Astrocyte of the spinal cord (primary cell): ENCODE measurements around the gene NUDT14.

Experiments used
- DNase-seq: peaks from one replicate; pipeline ENCODE4 v3.0.0; 2011; ENCODE audit warnings: low read depth, low spot score
- H3K4me3 ChIP-seq: 2 replicates; pipeline ENCODE4 v1.5.1; 2011; ENCODE audit warnings: low read depth, mild to moderate bottlenecking, low read length, moderate library complexity
- CTCF ChIP-seq: IDR thresholded peaks from 2 replicates; pipeline ENCODE4 v1.5.1; 2012; ENCODE audit warnings: low read depth, mild to moderate bottlenecking, low read length, inconsistent platforms
- in situ Hi-C: cut with HindIII; loops from 2 replicates; pipeline ENCODE4 v1.10.0; 2017; ENCODE audit warnings: low sequenced_read_pairs

Gene NUDT14

GRCh38 chr14:105145381-105146180 is 35.5 kb downstream of the NUDT14 start:
- in situ Hi-C loops = no loop called here
- TF ChIP-seq CTCF = no peak
- no peak for DNase-seq
- H3K4me3 ChIP-seq = no peak overlapping the region

DNA sequence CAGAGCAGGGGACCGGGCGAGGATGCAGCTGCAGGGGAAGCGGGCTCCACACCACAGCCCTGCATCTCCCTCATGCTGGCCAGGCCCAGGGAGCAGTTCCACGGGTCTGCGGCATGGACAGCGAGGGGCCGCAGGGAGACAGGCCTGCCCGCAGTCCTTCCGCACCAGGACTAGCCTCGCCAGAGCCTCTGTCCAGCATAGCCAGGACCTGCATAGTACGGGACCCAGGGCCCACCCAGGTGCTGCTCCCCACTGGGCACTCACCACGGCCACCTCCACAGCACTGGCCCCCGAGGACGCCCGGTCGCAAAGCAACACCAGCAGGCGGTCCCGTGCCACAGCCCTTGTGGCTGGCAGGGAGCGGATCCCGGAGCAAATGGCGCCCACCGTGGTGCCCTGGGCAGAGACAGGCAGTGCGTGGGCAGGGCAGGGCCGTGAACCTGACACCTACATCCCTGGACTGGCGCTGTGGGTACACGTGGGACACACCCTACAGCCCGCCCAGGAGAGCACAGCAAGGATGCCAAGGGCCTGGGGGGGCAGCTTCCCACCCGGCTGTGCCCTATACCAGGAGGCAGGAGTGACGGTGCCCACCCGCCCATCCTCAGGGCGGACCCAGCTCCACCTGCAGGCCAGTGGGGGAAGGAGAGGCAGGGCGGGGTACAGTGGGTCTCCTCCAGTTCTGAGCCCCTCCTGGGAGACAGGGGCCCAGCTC is 36.3 kb downstream of the NUDT14 start:
- no peak for TF ChIP-seq CTCF
- in situ Hi-C loops = no loop called here
- H3K4me3 ChIP-seq = no peak overlapping the region
- no peak for DNase-seq

- TF ChIP-seq CTCF = no peak
- in situ Hi-C loops = no loop called here
- DNase-seq = no peak
- H3K4me3 ChIP-seq = no peak overlapping the region
Measured at GRCh38 chr14:105144026-105144665, 37.0 kb downstream of the NUDT14 start.

DNA sequence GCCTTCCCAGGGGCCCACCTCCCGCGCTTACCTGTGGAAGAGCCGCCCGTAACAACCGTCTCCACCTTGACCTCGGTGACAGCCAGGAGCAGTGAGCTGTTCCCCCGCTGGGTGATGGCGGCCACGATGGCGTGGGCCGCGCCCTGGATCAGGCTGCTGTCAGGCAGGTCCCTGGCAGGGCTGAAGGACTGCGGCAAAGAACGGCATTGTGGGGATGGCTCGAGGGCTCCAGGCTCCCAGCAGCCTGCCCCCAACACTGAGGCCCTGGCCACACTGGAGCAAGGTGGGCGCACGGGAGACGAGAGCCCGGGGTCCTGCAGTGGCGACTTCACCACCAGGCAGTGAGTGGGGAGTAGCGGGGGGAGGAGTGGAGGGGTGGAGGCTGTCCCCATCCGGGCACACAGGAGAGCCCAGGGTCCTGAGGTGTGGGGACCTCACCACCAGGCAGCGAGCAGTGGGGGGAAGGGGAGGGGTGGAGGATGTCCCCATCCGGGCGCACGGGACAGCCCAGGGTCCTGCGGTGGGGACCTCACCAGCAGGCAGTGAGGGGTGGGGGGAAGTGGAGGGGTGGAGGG is 37.6 kb downstream of the NUDT14 start:
- no peak for DNase-seq
- no peak for TF ChIP-seq CTCF
- no peak overlapping the region for H3K4me3 ChIP-seq
- in situ Hi-C loops = no loop called here

DNA sequence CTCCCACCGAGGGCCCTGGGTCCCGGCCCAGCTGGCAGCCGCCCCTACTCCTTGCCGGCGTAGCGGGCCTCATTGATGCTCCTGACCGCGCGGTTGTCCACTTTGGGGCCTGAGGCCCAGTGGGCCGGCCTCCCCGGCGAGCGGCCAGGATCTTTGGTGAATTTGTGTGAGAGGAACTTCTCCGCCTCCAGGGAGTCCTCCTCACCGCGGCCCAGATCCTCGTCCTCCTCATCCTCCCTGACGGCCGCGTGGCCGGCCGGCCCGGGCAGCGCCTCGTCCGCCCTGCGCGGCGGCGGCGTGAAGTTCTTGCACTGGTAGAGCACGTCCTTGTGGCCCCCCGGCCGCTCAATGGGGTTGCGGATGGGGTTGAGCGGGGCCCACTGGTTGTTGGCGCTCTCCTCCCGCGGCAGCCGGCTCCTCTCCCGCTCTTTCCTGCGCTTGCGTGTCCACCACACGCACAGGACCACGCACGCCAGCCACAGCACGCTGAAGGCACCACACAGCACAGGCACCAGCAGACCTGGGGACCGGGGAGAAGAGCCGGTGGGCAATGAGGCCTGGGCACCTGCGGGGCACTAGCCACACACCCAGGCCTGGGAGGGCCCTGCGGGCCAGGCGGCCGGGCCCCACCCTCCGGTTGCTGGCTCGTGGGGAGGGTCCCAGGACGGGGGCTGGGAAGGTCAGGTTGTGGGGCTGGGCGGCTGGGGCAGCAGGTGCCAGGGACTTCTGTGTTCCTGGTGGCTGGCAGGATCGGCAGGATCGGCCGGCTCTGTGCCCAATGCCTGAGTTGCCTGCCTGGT is 38.3 kb downstream of the NUDT14 start:
- TF ChIP-seq CTCF = no peak
- in situ Hi-C loops = no loop called here
- H3K4me3 ChIP-seq = no peak overlapping the region
- DNase-seq = no peak
